Left cardiac atrium (tissue), 4 donors: ENCODE measurements around the gene MORN4. TPM values are rescaled to one million over a fixed set of nuclear protein-coding genes. Genes with fewer than 3 reads are reported as not detected.
"Not testable (repeated sequence)": the region's sequence is repeated elsewhere in the genome, so short reads cannot be mapped to it uniquely, and the experiment has no call there.

Source experiments
- ATAC-seq, 2 donors: fragments of 200-7000 bp; cut with Tn5 transposase; one replicate each; pipeline ENCODE4 v1.9.1; 2020; ENCODE audit warnings: mild to moderate bottlenecking in 2 of 2, moderate library complexity in 2 of 2
- DNase-seq: peaks from one replicate; pipeline ENCODE4 v3.0.0-alpha.2; 2020
- intact Hi-C, 2 donors: fragments of 100-400 bp; cut with DNase I; formaldehyde crosslinking; loops; one replicate each; pipeline versions ENCODE4 v1.14.1 to v1.15.1; 2022 to 2023
- total RNA-seq, 2 donors: library from RNA; stranded (reverse); fragmentation: NEBNext Ultra II Directional; extraction: Animal tissue kit (Norgen Biotek cat#: 25700); gene quantifications; one replicate each; pipeline ENCODE4 v1.2.1, GENCODE V29; 2021
- donor health status: DM: no; HTN: yes; CAD: no.
- donor health status: DM: no; HTN: yes; CAD: no; lungs with severe emphysema.
- donor health status: DM: yes; HTN: yes; CAD: no.
- donor health status: Dilated cardiomyopathy.

MORN4 gene
- total RNA-seq, 2 donors from 2014 or later: 7.0 to 8.3 TPM

DNA sequence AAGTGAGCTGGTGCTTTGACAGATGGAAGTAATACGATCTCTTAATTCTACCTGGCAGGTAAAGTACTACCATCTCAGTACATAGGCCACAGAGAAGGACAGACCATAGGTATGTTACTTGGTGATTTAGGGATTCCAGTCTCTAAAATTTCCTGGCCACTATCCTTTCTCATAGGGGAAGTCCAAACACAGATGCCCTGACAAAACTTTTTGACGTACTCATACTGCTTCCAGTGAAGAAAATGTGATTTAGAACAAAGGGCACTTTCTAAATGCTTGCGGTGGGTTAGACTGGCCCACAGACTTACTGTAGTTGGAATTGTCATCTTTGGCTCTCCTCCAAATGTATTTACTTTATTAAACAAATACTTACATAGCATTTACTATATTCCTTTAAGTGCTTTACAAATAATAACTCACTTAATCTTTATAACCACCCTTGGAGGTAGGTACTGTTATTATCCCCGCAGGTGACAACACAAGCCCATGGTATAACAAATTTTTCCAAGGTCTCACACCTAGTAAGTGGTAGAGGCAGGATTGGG is 10.2 kb upstream of the MORN4 start:
- intact Hi-C loops: no loop called here
- ATAC-seq: no peak
- no peak for DNase-seq

DNA sequence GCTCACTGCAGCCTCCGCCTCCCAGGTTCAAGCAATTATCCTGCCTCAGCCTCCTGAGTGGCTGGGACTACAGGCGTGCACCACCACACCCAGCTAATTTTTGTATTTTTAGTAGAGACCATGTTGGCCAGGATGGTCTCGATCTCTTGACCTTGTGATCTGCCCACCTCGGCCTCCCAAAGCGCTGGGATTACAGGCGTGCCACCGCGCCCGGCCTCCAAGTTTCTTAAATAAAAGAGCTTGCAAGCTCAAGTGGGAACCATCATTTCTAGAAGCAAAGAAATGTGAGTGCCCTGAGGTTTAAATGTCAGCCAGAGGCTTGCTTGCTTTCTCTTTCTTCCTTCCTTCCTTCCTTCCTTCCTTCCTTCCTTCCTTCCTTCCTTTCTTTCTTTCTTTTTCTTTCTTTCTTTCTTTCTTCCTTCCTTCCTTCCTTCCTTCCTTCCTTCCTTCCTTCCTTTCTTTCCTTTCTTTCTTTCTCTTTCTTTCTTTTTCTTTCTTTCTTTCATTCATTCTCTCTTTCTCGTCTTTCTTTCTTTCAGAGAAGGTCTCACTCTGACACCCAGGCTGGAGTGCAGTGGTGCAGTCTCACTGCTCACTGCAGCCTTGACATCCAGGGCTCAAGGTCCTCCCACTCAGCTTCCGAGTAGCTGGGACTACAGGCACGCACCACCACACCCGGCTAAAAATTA is 9.3 kb upstream of the MORN4 start:
- intact Hi-C loops, ATAC-seq, DNase-seq: not testable (repeated sequence)

DNA sequence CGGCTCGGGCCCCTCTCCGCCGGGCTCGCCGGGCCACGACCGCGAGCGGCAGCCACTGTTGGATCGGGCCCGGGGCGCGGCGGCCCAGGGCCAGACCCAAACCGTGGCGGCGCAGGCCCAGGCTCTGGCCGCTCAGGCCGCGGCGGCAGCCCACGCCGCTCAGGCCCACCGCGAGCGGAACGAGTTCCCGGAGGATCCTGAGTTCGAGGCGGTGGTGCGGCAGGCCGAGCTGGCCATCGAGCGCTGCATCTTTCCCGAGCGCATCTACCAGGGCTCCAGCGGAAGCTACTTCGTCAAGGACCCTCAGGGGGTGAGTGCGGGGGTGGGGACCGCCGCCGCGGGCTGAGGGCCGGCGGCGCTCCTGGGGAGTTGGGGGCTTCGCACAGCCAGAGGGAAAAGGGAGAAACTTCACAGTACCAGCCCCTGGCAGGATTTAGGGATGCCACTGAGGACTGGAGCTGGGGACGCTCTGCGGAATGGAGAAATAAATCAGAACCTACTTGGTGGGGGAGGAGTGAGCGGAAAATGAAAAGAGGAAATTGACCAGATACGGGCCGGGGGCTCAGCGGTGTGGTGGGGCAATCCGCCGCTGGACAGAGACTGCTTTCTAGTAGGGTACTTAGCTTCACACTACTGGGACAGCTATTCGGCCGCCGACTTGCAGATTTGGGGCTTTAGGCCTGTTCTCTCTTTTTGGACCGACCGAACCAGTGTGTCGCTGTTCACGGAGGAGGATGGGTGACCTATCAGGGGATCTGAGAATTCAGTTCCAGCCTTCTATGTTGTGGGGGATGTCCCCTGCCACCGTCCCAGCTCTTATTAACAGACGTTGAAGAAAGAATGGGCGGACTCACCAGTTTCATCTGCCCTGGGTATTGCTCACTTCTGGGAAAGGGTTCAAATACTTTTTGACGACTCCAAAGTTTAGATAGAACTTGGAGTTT is 7.8 kb upstream of the MORN4 start:
- DNase-seq: peak; percentile 36
- peak; percentile 54 to 69 for ATAC-seq
- intact Hi-C loops: no loop called here

DNA sequence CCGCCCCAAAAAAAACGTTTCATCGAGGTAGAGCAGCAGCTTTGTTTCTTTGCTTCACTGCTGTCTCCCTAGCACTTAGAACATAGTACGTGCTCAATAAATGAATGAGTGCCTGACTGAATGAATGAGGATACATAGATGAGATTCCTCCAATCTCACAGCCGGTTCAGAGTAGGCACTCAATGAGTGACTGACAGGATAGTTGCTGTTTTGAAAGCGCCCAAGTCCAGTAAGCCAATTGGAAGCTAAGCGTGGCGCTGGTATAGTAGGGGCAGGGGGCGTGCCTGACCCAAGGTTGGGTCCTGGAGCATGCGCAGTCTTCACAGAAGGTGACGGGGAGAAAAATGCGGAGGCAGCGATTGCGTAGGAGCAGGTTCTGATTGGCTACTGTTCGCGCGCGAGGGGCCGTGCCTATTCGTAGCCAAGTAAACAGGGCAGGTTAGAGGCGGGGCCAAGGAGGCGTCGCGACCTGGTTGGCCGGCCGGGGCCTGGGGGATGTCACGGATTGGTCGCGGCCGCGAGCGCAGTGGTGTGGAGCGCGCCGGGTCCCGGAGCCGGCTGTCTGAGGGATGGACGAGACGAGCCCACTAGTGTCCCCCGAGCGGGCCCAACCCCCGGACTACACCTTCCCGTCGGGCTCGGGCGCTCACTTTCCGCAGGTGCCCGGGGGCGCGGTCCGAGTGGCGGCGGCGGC is 7.0 kb upstream of the MORN4 start, which contains the start of gene PI4K2A:
Gene PI4K2A (plus strand): TSS at position 498 of the 694 bp plus-strand sequence. CDS start 72 bp downstream, at position 570.
- ATAC-seq: peak; percentile 99
- peak; percentile 100 for DNase-seq
- intact Hi-C loops: no loop called here

DNA sequence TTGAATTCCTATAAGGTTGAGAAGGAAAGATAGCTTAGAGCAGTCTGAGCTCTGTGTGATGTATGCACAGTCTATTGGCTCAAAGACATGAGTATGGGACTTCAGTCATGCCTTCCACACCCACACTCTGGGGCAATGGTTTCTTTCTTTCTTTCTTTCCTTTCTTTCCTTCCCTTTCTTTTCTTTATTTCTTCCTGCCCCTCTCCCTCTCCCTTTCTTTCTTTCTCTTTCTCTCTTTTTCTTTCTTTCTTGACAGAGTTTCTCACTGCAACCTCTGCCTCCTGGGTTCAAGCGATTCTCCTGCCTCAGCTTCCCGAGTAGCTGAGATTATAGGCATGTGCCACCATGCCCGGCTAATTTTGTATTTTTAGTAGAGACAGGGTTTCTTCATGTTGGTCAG is 5.8 kb upstream of the MORN4 start:
- DNase-seq, ATAC-seq, intact Hi-C loops: not testable (repeated sequence)

DNA sequence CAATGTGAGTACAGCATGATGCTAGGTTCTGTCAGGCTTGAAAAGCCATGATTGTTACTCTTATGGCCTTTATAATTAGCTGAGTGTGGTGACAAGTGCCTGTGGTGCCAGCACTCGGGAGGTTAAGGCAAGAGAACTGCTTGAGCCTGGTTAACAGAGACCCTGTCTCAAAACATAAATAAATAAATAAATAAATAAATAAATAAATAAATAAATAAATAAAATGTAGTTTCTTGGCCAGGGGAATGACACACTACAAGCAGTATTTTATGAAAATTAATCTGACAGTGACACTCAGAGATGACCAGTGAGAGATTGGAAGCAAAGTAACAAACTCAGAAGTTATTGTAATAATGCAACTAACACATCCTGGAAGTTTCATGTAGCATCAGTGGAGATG is 2.3 kb upstream of the MORN4 start:
- intact Hi-C loops: no loop called here
- DNase-seq: no peak
- ATAC-seq: no peak

DNA sequence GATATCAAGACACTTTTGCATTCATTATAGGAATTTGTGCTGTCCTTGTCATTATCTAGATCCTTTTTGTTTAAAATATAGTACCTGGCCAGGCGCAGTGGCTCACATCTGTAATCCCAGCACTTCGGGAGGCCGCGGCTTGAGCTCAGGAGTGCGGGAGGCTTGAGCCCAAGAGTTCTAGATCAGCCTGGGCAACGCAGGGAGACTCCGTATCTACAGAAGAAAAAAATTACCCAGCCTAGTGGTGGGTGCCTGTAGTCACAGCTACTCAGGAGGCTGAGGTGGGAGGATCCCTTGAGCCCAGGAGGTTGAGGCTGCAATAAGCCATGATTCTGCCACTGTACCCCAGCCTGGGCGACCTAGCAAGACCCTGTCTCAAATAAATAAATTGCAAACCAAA is 621 bp upstream of the MORN4 start:
- DNase-seq: no peak
- intact Hi-C loops: no loop called here
- ATAC-seq: peak in 1 of 2 donors; percentile 24

DNA sequence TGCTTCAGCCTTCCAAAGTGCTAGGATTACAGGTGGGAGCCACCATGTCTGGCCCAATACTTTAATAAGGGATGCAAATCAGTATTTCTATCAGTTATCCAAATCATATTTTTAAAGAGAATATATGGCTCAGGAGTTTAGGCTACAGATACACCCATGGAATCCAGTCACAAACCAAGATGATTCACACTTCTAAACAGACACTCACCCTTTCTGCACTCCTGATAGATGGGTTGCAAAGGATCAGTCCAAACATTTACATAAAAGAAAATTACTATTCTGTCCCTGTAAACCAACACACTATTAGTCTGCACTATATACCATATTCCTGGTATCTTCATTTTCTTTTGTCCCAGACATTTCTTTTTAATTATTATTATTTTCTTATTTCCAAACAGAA is 2.2 kb downstream of the MORN4 start:
- intact Hi-C loops: no loop called here
- ATAC-seq (no peak), DNase-seq (no peak)

DNA sequence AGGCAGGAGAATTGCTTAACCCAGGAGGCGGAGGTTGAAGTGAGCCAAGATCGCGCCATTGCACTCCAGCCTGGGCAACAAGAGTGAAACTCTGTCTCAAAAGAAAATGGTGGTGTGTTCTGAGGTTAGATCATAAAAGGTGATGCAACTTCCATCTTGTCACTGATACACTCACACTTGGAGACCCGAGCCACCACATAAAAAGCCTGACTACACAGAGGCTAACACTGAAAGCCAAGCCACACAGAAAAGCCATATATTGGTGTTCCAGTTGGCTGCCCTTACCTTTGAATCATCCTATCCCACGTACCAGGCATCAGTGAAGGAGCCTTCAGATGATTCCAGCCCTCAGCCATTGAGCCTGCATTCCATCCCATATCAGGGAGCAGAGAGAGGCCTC is 4.0 kb downstream of the MORN4 start:
- ATAC-seq (no peak), DNase-seq (no peak)
- intact Hi-C loops: no loop called here

DNA sequence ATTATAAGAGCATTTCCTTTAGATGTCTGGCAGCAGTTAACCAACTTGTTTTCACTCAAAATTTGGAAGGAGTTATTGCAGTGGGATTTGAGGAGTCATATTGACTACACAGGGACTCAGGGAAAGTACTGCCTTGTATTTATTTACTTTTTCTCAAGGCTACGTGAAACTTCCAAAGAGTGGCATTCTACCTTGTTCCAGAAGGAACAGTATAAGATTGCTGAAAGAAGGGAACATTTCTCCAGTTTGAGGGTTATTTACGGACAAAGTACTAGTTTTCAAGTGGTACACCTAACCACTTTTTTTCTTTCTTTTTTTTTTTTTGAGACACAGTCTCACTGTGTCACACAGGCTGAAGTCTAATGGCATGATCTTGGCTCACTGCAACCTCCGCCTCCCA is 5.1 kb downstream of the MORN4 start:
- DNase-seq (no peak), ATAC-seq (no peak)
- intact Hi-C loops: no loop called here

DNA sequence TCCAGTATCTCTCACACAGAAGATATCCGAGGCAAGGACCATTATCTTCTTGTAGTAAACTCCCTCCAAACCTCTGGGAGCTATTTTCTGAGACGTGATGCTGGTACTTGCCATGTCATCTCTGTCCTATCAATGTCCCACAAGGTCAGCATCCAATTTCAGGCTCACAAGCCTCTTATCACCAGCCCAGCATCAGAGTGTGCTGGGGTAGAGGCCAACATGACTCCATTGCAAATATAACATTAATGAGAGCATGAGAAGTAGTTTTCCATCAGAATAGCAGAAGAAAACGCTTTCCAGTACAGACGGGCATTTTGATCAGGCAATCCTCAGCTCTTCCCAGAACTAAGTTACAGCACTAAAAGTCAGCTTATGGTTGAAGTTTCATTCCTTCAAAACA is 5.6 kb downstream of the MORN4 start:
- no peak for ATAC-seq
- no peak for DNase-seq
- intact Hi-C loops: no loop called here

DNA sequence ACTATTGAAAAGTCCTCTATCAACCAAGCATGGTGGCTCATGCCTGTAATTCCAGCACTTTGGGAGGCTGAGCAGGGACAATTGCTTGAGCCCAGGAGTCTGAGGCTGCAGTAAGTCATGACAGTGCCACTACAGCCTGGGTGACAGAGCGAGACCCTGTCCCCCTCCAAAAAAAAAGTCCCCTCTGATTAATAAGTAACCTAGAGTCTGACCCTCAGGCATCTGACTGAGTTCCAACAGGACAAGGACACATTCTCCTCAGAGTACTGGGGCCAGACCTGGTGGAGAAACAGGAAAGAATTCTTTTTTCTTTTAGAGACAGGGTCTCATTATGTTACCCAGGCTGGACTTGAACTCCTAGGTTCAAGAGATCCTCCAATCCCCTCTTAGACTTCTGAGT is 10.0 kb downstream of the MORN4 start:
- ATAC-seq (no peak), DNase-seq (no peak)
- intact Hi-C loops: no loop called here

DNA sequence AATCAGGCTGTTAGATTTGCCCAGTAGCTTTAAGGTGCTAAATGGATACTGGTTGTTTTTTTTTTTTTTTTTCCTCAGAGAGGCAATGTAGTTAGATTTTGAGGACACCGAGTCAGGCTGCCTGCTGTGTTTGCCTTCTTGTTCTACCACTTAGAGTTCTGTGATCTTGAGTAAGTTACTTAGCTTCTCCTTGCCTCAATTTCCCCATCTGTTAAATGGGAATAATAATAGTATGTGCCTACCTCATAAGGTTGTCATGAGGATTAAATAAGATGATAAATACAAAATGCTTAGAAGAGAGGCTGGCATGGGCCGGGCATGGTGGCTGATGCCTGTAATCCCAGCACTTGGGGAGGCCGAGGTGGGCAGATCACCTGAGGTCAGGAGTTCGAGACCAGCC is 14.6 kb downstream of the MORN4 start:
- no peak for ATAC-seq
- intact Hi-C loops: loop anchor here (10.0 kb wide), 2 partner anchors 154 to 164 kb away; no protein-coding TSS in a partner anchor
- DNase-seq: no peak

DNA sequence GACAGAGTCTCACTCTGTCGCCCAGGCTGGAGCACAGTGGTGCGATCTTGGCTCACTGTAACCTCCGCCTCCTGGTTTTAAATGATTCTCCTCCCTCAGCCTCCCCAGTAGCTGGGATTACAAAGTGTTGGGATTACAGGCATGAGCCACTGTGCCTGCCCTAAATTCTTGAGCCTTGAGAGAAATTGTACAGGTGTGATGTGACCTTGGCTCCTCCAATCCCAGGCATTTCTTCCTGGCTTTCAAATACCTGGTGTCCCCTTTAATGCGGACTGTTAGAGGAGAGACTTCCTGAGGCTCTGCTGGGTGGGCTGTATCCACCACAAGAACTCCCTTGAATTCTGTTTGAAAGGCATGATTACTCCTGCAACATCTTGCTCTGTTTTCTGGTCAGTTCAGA is 15.0 kb downstream of the MORN4 start:
- no peak for DNase-seq
- intact Hi-C loops: loop anchor here (10.0 kb wide), 2 partner anchors 153 to 163 kb away; no protein-coding TSS in a partner anchor

DNA sequence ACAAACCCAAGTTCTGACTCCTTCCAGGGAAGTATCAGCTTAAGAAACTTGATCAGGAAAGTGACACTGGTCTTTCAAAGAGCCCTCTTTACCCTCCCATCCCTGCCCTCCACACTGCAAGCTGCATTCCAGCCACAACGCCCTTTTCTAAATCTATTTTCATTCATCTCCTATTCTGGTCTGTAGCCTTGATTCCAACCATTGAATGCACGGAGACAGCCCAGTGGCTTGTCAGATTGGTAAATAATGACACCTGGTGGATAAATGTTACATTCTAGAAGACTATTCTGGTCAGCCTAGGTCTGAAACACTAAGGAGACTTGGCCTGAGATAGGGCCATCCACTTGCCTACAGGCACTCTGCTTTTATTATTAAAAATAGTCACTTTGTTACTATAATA is 20.9 kb downstream of the MORN4 start:
- ATAC-seq (peak; percentile 60 to 73), DNase-seq (no peak)
- intact Hi-C loops: loop anchor here (5.0 to 10.0 kb wide), 3 partner anchors 40 to 158 kb away; partner anchors contain the start of gene ANKRD2 (in 1 of the 2)

More for the DNA sequence above, 15.0 kb downstream of the MORN4 start:
- ATAC-seq: no peak

DNA sequence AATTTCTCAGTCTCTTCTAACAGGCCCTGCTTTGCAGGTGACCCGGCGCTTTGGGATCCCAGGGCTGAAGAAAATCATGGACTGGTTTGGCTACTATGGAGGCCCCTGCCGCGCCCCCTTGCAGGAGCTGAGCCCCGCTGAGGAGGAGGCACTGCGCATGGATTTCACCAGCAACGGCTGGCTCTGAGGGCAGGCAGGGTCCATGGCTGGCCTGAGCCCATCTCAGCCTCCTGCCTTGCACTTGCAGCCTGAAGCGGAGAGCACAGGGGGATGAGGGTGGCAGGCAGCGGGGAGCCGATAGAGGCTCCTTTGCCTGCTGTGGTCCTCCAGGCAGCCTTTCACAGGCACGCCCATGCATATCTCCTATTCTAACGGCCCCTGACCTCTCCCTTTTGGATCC is 21.8 kb downstream of the MORN4 start:
- ATAC-seq: no peak
- intact Hi-C loops: loop anchor here (2.0 to 10.0 kb wide), 4 partner anchors 39 to 157 kb away; partner anchors contain the start of gene ANKRD2 (in 2 of the 2)
- DNase-seq: no peak

DNA sequence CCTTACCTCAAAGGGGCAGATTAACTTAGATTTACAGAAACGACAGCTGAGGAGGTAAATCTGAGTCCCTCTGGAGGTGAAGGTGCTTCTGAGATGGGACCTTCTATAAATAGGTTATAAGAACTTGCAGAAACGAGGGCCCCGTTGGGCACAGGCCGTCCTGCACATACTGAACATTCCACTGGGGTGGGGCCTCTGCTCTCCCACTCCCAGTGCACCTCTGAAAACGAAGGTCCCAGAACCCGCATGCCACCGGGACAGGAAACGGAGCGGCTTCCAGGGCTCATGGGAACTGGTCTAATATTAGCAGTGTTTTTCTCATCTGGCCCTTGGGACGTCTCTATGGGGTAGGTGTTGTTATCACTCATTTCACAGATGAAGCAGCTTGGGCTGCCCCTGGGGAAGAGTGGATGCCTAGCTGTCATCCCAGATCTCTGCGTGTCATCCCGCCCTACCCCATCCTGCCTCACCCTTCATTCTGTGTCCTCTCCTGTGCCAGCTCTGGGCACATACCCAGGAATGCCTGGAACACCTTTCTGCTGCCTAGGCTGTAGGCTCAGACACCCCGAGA is 24.2 kb downstream of the MORN4 start:
- ATAC-seq (peak; percentile 88 to 92), DNase-seq (peak; percentile 71)
- intact Hi-C loops: no loop called here

DNA sequence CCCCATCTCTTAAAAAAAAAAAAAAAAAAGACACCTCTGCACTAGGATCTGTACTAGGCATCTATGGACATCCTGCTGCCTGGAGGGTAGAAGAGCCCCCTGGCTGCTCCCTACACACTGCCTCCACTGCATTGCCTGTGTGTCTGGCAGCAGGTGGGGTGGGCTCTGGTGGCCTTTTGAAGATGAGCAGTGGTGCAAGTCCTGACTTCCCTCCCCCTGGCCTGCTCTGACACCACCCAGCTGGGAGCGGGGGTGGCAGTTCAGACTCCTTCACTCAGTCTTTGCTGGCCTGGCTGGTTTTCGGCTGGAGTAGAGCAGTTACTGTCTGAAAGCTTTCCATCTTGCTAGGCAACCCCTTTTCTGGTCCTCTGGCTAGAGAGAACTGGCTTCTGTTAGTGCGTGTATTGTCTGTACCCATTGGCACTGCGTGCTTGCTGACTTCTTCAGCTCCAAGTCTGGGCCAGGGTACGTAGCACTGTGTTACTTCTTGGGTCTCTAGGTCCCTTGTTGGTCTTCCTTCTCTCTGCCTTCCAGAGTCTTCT is 26.1 kb downstream of the MORN4 start:
- ATAC-seq (no peak), DNase-seq (no peak)
- intact Hi-C loops: no loop called here
